ENCODE data around the gene WASF2.

GRCh38 chr1:27492796-27493195 is 2.8 kb upstream of the WASF2 start:
- no peak for TF ChIP-seq CTCF (IDR thresholded peaks at IDR 0.05)
- no peak for TF ChIP-seq POLR2A (IDR thresholded peaks at IDR 0.05)

All from right lobe of liver (tissue), 4 donors.